Pancreas (tissue), 10 donors: ENCODE data around the gene ZNF512B. TPM values are rescaled to one million over a fixed set of nuclear protein-coding genes. Genes with fewer than 3 reads are reported as not detected.

ENCODE experiments used
- ATAC-seq, 4 donors: fragments of 200-7000 bp; cut with Tn5 transposase; one replicate each; pipeline versions ENCODE4 v1.8.0 to v1.9.1; 2020; ENCODE audit warnings: mild to moderate bottlenecking in 4 of 4, moderate library complexity in 4 of 4
- DNase-seq, 6 donors: peaks; one replicate each; pipeline ENCODE4 v3.0.0-alpha.2; 2020
- FAIRE-seq: peaks from 2 replicates; lab custom pipeline; 2012; peaks lifted over from hg19 to GRCh38; lab: Jason Lieb, UNC
- H3K27ac ChIP-seq, 4 donors: fragments of 200-600 bp; sonication (generic); 1 replicate in 3 of 4; 2 replicates in 1 of 4; pipeline versions ENCODE4 v1.5.0 to v1.8.0; 2020
- H3K27me3 ChIP-seq, 4 donors: fragments of 200-600 bp; one replicate each; pipeline ENCODE4 v1.8.0; 2021
- H3K36me3 ChIP-seq, 3 donors: fragments of 200-600 bp; sonication (generic) in 1 of 3; one replicate each; pipeline versions ENCODE4 v1.5.0 to v1.8.0; 2020 to 2021
- H3K4me1 ChIP-seq, 3 donors: fragments of 200-600 bp; one replicate each; pipeline ENCODE4 v1.8.0; 2021
- H3K4me3 ChIP-seq, 4 donors: fragments of 200-600 bp; sonication (generic) in 2 of 4; one replicate each; pipeline versions ENCODE4 v1.5.0 to v1.8.0; 2020 to 2021
- H3K9me3 ChIP-seq, 4 donors: fragments of 200-600 bp; one replicate each; pipeline ENCODE4 v1.8.0; 2021
- CTCF ChIP-seq, 4 donors: fragments of 200-600 bp; sonication (generic) in 3 of 4; IDR thresholded peaks; one replicate each; pipeline versions ENCODE4 v1.5.0 to v1.8.0; 2021; ENCODE audit warnings: antibody characterized with exemption in 4 of 4
- WGBS, 2 donors: extraction: QIAGEN DNeasy Blood & Tissue Kit; methylation state at CpG; one replicate each; pipeline ENCODE4 v1.1.7; 2013; 5-methylcytosine and 5-hydroxymethylcytosine counted together
- intact Hi-C, 3 donors: fragments of 100-400 bp; cut with DNase I; formaldehyde crosslinking; loops; one replicate each; pipeline versions ENCODE4 v1.11.1 to v1.14.2; 2022
- polyA plus RNA-seq, 2 donors: library from polyadenylated mRNA; stranded (reverse); fragments of 200-250 nt; gene quantifications; one replicate each; pipeline ENCODE4 v1.2.3, GENCODE V29; 2013
- total RNA-seq, 6 donors: library from RNA; stranded (reverse); fragmentation: NEBNext Ultra II Directional in 4 of 6; extraction: Animal tissue kit (Norgen Biotek cat#: 25700) in 4 of 6; gene quantifications; one replicate each; pipeline versions ENCODE4 v1.2.1 to v1.2.4, GENCODE V29; 2021 to 2023
- donor health status: healthy with polysubstance abuse.
- donor health status: DM: no; HTN: no; CAD: no; lungs with moderate emphysema.
- donor health status: DM: no; HTN: no; CAD: no.
- donor health status: control.
- donor health status: control.
- donor health status: Bipolar disorder and iron deficiency.
- donor health status: DM: yes; HTN: yes; CAD: no.
- donor health status: DM: no; HTN: no; CAD: no.
- donor health status: DM: no; HTN: no; CAD: no.
- donor health status: DM: yes; HTN: yes; CAD: no.

Gene ZNF512B
- total and polyA plus RNA-seq, 8 donors = 8.5 to 22.0 (median 11.4) TPM

GRCh38 chr20:63980806-63981728 is 11.3 kb upstream of the ZNF512B start, which contains the start of gene PRPF6:
Gene PRPF6 (plus strand): TSS chr20:63981132. CDS start chr20:63981246, 114 bp downstream.
- no peaks in the 10 kb centered on the region for H3K9me3 ChIP-seq
- no peak for FAIRE-seq
- H3K4me1 ChIP-seq = peaks cover 11 to 20% (median 11%) of the 10 kb centered on the region in 3 donors
- intact Hi-C loops = no loop called here
- TF ChIP-seq CTCF (IDR thresholded peaks at IDR 0.05) = peak; percentile 51 to 79 (median 72)
- peak; percentile 94 to 99 (median 96) for DNase-seq
- peak; percentile 89 to 95 (median 91) for ATAC-seq
- H3K27me3 ChIP-seq = no peaks in the 10 kb centered on the region
- H3K4me3 ChIP-seq = peak within 1 kb of the TSS; percentile 85 to 96 (median 90)
- 0 to 1% methylated on average over 74 to 75 of the region's 75 CpGs for WGBS, 2 donors
- H3K27ac ChIP-seq = peak within 1 kb of the TSS; percentile 76 to 83 (median 80)
- H3K36me3 ChIP-seq = peaks cover 0 to 21% (median 16%) of the 10 kb centered on the region in 3 donors

GRCh38 chr20:63980317-63980805 is 10.6 kb upstream of the ZNF512B start:
- TF ChIP-seq CTCF (IDR thresholded peaks at IDR 0.05) = no peak
- DNase-seq = no peak
- WGBS, 2 donors = 71 to 77% methylated on average over 15 of the region's 15 CpGs

GRCh38 chr20:63979557-63980316 is 10.0 kb upstream of the ZNF512B start, which contains the start of gene SAMD10:
Gene SAMD10 (minus strand): TSS chr20:63979642. CDS start chr20:63979467, 175 bp downstream.
- Histone ChIP-seq H3K4me1 (peaks cover 11 to 20% (median 11%) of the 10 kb centered on the region in 3 donors), H3K36me3 (peaks cover 0 to 7% (median 3%) of the 10 kb centered on the region in 3 donors), H3K4me3 (peak within 1 kb of the TSS; percentile 44 to 96 (median 66)), H3K27ac (peak within 1 kb of the TSS; percentile 76 to 83 (median 80)), H3K27me3 (no peaks in the 10 kb centered on the region), H3K9me3 (no peaks in the 10 kb centered on the region)
- no peak for FAIRE-seq
- peak in 4 of 6 donors; percentile 54 to 88 (median 77) for DNase-seq
- peak in 1 of 4 donors; percentile 23 for TF ChIP-seq CTCF (IDR thresholded peaks at IDR 0.05)
- peak; percentile 16 to 37 (median 32) for ATAC-seq
- WGBS, 2 donors = 3 to 4% methylated on average over 47 to 52 of the region's 52 CpGs
- intact Hi-C loops = loop anchor here in 1 of 3 donors (5.0 kb wide), 1 partner anchor 442 kb away; the partner anchor contains the start of gene PTK6

More at GRCh38 chr20:63980317-63980805, 10.6 kb upstream of the ZNF512B start:
- H3K27ac ChIP-seq = peak overlapping the region; percentile 76 to 83 (median 80)
- ATAC-seq = peak; percentile 16 to 31 (median 20)
- peaks cover 0 to 14% (median 9%) of the 10 kb centered on the region in 3 donors for H3K36me3 ChIP-seq
- no peak for FAIRE-seq
- H3K4me3 ChIP-seq = peak overlapping the region in 2 of 4 donors; percentile 85 to 96
- no peaks in the 10 kb centered on the region for H3K9me3 ChIP-seq
- intact Hi-C loops = no loop called here
- peaks cover 11 to 20% (median 11%) of the 10 kb centered on the region in 3 donors for H3K4me1 ChIP-seq
- no peaks in the 10 kb centered on the region for H3K27me3 ChIP-seq

GRCh38 chr20:63979229-63979556 is 9.5 kb upstream of the ZNF512B start:
- Histone ChIP-seq H3K27ac (peak overlapping the region; percentile 65 to 79 (median 73)), H3K36me3 (peaks cover 0 to 5% (median 0%) of the 10 kb centered on the region in 3 donors), H3K4me1 (peaks cover 11 to 20% (median 11%) of the 10 kb centered on the region in 3 donors), H3K27me3 (no peaks in the 10 kb centered on the region), H3K4me3 (peak overlapping the region; percentile 44 to 96 (median 66)), H3K9me3 (no peaks in the 10 kb centered on the region)
- WGBS, 2 donors = 1% methylated on average over 25 to 47 of the region's 47 CpGs
- intact Hi-C loops = loop anchor here in 1 of 3 donors (5.0 kb wide), 1 partner anchor 442 kb away; the partner anchor contains the start of gene PTK6
- DNase-seq (no peak), FAIRE-seq (no peak), ATAC-seq (no peak)
- TF ChIP-seq CTCF (IDR thresholded peaks at IDR 0.05) = no peak
